OCI-LY7 (cell line): ENCODE measurements around the gene PLCE1. TPM values are rescaled to one million over a fixed set of nuclear protein-coding genes. Genes with fewer than 3 reads are reported as not detected.

Experiments
- total RNA-seq, 2 experiments: library from RNA; depleted of rRNA in 1 of 2; stranded (reverse); fragments of >200 nt in 1 of 2; shearing (Covaris generic) in 1 of 2; gene quantifications; 2 replicates each; pipeline ENCODE4 v1.2.3, GENCODE V29; 2014 to 2022

Gene PLCE1
- total RNA-seq, 2 experiments from 2014 or later = 0.06 TPM; not detected in 1

Other genes starting within 250 kb of the PLCE1 start
- 0.41 TPM in 1 of 2 replicates, not detected in the other for gene LGI1, start 236.0 kb upstream of the PLCE1 start, total RNA-seq (2014; rRNA removed; shearing (Covaris generic))
- not detected in 2 replicates for gene LGI1, start 236.0 kb upstream of the PLCE1 start, total RNA-seq (2022)
- gene SLC35G1, start 100.0 kb upstream of the PLCE1 start, total RNA-seq (2014; rRNA removed; shearing (Covaris generic)) = 5.9 and 6.0 TPM in 2 replicates
- gene SLC35G1, start 100.0 kb upstream of the PLCE1 start, total RNA-seq (2022) = 6.0 and 6.9 TPM in 2 replicates